DND-41 (cell line): Measurements from ENCODE around the gene HLA-DMB.

ENCODE experiments used
- EZH2 ChIP-seq: IDR thresholded peaks from 3 replicates; pipeline ENCODE4 v1.6.1; 2012; ENCODE audit warnings: borderline replicate concordance, low read depth, mild to moderate bottlenecking, moderate library complexity, low read length, inconsistent platforms; ENCODE audit not compliant: severe bottlenecking
- TF ChIP-seq, protein P1 (sequence below): IDR thresholded peaks from 2 replicates; pipeline ENCODE4 v1.5.1; 2012; ENCODE audit warnings: borderline replicate concordance, low read length, moderate library complexity, mild to moderate bottlenecking; ENCODE audit not compliant: poor library complexity, severe bottlenecking; ENCODE audit errors: extremely low read depth

DNA sequence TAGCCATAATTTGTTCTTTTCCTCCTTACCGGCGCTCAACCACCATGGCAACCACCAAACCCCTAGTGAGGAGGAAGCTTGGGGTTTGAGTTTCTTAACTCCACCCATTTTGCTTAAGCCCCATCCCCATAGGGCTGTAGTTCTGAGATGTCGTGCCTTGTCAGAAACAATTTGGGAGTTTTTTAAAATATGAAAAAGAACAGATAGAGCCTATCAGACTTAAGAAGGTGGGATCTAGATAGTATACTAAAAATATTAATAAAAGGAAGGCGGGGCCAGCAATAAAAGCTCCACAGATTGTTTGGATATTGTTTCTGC, 33.1 kb upstream of the HLA-DMB start:
- no peak for TF ChIP-seq EZH2
- TF ChIP-seq, protein P1, sequence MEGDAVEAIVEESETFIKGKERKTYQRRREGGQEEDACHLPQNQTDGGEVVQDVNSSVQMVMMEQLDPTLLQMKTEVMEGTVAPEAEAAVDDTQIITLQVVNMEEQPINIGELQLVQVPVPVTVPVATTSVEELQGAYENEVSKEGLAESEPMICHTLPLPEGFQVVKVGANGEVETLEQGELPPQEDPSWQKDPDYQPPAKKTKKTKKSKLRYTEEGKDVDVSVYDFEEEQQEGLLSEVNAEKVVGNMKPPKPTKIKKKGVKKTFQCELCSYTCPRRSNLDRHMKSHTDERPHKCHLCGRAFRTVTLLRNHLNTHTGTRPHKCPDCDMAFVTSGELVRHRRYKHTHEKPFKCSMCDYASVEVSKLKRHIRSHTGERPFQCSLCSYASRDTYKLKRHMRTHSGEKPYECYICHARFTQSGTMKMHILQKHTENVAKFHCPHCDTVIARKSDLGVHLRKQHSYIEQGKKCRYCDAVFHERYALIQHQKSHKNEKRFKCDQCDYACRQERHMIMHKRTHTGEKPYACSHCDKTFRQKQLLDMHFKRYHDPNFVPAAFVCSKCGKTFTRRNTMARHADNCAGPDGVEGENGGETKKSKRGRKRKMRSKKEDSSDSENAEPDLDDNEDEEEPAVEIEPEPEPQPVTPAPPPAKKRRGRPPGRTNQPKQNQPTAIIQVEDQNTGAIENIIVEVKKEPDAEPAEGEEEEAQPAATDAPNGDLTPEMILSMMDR = no peak
